ENCODE results near the gene PRKD2.

Gene PRKD2

GRCh38 chr19:46661735-46662592, 55.0 kb downstream of the PRKD2 start:
- H3K4me1 Mint-ChIP-seq: peaks cover 20% of the 10 kb centered on the region
- peak overlapping the region; percentile 65 to 98 (median 70) for H3K27ac Mint-ChIP-seq
- peak overlapping the region; percentile 87 to 99 (median 93) for H3K4me3 Mint-ChIP-seq
- H3K36me3 Mint-ChIP-seq (ENCODE audit: low read depth): peaks cover 8% of the 10 kb centered on the region
- TF ChIP-seq, protein P1, sequence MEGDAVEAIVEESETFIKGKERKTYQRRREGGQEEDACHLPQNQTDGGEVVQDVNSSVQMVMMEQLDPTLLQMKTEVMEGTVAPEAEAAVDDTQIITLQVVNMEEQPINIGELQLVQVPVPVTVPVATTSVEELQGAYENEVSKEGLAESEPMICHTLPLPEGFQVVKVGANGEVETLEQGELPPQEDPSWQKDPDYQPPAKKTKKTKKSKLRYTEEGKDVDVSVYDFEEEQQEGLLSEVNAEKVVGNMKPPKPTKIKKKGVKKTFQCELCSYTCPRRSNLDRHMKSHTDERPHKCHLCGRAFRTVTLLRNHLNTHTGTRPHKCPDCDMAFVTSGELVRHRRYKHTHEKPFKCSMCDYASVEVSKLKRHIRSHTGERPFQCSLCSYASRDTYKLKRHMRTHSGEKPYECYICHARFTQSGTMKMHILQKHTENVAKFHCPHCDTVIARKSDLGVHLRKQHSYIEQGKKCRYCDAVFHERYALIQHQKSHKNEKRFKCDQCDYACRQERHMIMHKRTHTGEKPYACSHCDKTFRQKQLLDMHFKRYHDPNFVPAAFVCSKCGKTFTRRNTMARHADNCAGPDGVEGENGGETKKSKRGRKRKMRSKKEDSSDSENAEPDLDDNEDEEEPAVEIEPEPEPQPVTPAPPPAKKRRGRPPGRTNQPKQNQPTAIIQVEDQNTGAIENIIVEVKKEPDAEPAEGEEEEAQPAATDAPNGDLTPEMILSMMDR (IDR thresholded peaks at IDR 0.05; ENCODE audit: unreplicated experiment in 3 of 3): peak; percentile 94 to 98 (median 97)
- no peaks in the 10 kb centered on the region for H3K9me3 Mint-ChIP-seq
- peaks cover 5% of the 10 kb centered on the region for H3K27me3 Mint-ChIP-seq (ENCODE audit: low read depth)

DNA sequence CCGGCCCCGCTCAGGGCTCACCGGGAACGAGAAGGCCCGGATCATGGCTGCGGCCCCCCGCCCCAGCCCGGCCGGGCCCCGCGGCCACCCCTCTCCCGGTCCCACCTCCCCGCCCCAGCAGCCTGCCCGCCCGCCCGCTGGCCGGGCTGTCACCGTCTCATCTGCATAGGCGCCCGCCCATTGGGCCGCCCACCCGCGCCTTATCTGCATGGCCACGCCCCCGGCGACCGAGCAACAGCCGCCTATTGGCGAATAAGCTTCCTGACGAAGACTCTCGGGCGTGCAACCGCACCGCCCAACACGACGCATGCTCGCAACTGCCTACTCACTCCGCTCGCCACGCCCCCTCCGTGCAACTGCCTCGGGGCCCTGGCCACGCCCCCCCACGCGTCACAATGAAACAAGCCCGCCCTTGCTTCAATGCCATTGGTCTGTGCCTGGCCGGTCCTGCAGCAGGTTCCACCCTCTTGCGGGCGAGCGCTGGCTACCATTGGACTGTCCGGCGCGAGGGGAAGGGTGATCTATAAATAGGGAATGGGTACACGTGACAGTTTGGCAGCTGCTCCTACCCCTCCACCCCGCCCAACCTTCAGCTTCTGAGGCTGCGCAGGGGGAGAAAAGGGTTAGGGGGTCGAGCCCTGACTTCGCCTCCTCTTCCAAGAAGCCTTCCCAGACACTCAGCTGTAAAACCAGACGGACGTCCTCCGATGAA, 55.7 kb downstream of the PRKD2 start, which contains the start of gene DACT3:
Gene DACT3, minus strand, starts transcription at position 163 of the 712 bp plus-strand sequence. Its CDS starts 118 bp downstream, at position 45.
- TF ChIP-seq, protein P1 (IDR thresholded peaks at IDR 0.05; ENCODE audit: unreplicated experiment in 3 of 3): no peak
- H3K4me3 Mint-ChIP-seq: peak within 1 kb of the TSS; percentile 93 to 99 (median 97)
- H3K27ac Mint-ChIP-seq: peak within 1 kb of the TSS; percentile 96 to 98 (median 98)
- H3K27me3 Mint-ChIP-seq (ENCODE audit: low read depth): peaks cover 5% of the 10 kb centered on the region
- no peaks in the 10 kb centered on the region for H3K9me3 Mint-ChIP-seq
- H3K36me3 Mint-ChIP-seq (ENCODE audit: low read depth): peaks cover 14% of the 10 kb centered on the region
- peaks cover 20% of the 10 kb centered on the region for H3K4me1 Mint-ChIP-seq

DNA sequence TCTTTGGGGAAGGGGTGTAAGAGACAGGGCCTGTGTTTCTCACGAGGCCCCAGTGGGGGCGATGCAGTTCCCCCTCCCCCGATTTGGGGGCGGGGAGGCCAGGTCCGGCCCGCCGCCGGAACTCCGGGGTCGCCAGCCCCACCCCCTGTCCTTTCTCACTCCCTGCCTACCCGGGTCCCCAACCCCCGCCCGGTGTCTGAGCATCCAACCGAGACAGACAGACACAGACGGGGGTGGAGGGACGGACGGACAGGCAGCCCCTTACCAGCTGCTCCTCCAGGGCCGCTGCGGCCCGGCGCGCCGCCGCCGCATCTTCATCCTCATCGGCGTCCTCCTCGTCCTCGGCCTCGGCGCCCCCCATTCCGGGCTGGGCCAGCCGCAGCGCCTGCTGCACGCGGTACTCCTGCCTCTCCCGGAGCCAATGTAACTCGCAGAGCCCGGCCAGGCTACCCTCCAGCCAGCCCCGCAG, 56.3 kb downstream of the PRKD2 start:
- TF ChIP-seq, protein P1 (IDR thresholded peaks at IDR 0.05; ENCODE audit: unreplicated experiment in 3 of 3): no peak
- Mint-ChIP-seq H3K9me3 (no peaks in the 10 kb centered on the region), H3K4me1 (peaks cover 20% of the 10 kb centered on the region), H3K27me3 (ENCODE audit: low read depth) (peaks cover 5% of the 10 kb centered on the region), H3K4me3 (peak overlapping the region; percentile 93 to 99 (median 97)), H3K27ac (peak overlapping the region; percentile 96 to 98 (median 98)), H3K36me3 (ENCODE audit: low read depth) (peaks cover 14% of the 10 kb centered on the region)

DNA sequence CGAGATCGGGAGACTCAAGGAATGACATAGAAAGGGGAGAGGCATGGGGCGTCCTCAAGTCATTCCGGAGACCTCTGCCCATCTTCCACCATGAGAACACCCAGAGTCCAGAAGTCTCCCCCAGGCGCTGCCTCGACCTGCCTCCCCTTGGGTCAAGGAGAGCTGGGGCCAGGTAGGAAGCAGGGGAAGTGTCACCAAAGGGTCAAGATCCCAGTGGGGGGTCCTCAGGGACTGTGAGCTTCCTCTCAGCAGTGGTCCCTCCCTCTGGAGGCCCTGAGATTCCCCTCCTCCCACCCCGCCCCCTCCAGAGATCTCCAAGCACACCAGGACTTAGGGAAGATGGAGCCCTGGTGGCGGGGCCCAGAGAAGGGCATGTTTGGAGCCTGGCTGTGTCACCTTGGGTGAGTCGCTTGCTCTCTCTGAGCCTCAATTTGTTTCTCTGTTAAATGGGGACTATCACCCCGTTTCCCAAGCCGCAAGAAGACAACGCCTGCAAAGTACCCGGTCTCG, 56.9 kb downstream of the PRKD2 start:
- Mint-ChIP-seq H3K36me3 (ENCODE audit: low read depth) (peaks cover 16% of the 10 kb centered on the region), H3K4me3 (peak overlapping the region; percentile 93 to 99 (median 97)), H3K27me3 (ENCODE audit: low read depth) (peaks cover 5% of the 10 kb centered on the region), H3K9me3 (no peaks in the 10 kb centered on the region), H3K4me1 (peaks cover 23% of the 10 kb centered on the region), H3K27ac (peak overlapping the region; percentile 96 to 98 (median 98))
- TF ChIP-seq, protein P1 (IDR thresholded peaks at IDR 0.05; ENCODE audit: unreplicated experiment in 3 of 3): no peak

DNA sequence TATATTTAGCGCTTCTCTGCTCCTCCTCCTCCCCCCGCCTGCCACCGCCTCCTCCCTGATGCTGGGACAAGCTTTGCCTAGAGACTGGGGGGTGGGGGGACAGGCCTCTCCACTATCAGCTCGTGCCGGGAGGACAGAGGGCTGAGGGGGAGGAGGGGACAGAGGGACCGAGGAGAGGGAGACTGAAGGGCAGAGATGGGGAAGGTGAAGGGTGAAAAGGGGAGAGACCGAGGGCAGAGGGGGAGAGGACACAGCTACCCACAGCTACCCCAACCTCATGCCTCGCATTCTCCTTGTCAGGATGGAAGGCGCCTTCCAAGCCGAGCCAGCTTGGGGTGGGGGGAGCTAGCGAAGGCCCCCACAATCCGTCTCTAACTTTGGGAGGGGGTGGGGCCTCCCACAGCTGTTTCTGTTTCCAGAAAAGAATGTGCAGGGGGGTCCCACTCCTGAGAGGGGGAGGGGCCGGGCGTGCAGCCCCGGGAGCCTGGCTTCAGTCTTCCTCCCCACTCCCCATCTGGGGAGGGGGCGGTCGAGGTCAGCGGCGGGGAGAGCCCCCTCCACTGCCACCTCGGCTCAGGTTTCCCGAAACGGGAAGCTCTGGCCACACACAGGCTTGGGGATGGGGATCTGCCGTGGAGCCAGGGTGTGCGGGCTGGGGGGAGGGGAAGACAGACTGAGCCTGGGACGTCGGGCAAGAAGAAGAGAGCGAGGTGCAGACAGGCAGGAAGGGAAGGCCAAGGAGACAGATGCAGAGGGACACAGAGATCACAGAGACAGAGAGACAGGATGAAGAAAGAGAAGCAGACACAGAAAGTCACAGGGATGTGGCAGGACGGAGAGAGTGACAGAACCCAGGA, 57.5 kb downstream of the PRKD2 start:
- no peaks in the 10 kb centered on the region for H3K9me3 Mint-ChIP-seq
- H3K36me3 Mint-ChIP-seq (ENCODE audit: low read depth): peaks cover 19% of the 10 kb centered on the region
- TF ChIP-seq, protein P1 (IDR thresholded peaks at IDR 0.05; ENCODE audit: unreplicated experiment in 3 of 3): no peak
- H3K27ac Mint-ChIP-seq: peak overlapping the region; percentile 96 to 98 (median 98)
- peak overlapping the region; percentile 93 to 99 (median 97) for H3K4me3 Mint-ChIP-seq
- H3K4me1 Mint-ChIP-seq: peaks cover 29% of the 10 kb centered on the region
- H3K27me3 Mint-ChIP-seq (ENCODE audit: low read depth): peaks cover 5% of the 10 kb centered on the region

All from nephron (organoid).